Myocyte (in vitro differentiated cells): ENCODE results near the gene SV2B. TPM values are rescaled to one million over a fixed set of nuclear protein-coding genes. Genes with fewer than 3 reads are reported as not detected.
"Not testable (repeated sequence)": the region's sequence is repeated elsewhere in the genome, so short reads cannot be mapped to it uniquely, and the experiment has no call there.

ENCODE experiments used
- DNase-seq: peaks from one replicate; pipeline ENCODE4 v3.0.0-alpha.2; 2012; ENCODE audit warnings: low read depth
- total RNA-seq: library from RNA; depleted of rRNA; stranded (reverse); fragments of >200 nt; gene quantifications from 2 replicates; pipeline ENCODE4 v1.2.3, GENCODE V29; 2014

The SV2B gene
- total RNA-seq, 1 donor from 2014 or later, result not detected

GRCh38 chr15:91304210-91304609 lies 204.2 kb downstream of the SV2B start:
- no peak for DNase-seq

DNA sequence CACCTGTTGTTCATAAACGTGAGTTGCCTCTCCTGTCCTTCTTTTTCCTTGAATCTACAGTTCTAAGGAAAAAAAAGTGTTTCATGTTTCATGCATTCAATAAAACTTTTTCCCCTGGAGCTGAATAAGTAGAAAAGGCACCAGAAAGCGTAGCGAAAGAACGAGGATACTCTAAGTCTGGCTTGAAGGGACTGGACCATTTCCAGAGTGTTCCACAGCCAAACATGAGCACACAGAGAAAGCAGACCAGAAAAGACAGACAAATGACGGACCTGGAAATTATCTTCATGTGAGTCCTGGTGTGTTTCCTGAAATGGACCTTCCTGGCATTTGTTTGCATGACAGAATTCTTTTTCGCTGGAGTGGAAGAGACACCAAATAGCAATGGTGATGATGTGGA lies 204.7 kb downstream of the SV2B start:
- DNase-seq, result no peak

- DNase-seq, result peak; percentile 40
Measured at GRCh38 chr15:91306144-91306543, 206.1 kb downstream of the SV2B start.

DNA sequence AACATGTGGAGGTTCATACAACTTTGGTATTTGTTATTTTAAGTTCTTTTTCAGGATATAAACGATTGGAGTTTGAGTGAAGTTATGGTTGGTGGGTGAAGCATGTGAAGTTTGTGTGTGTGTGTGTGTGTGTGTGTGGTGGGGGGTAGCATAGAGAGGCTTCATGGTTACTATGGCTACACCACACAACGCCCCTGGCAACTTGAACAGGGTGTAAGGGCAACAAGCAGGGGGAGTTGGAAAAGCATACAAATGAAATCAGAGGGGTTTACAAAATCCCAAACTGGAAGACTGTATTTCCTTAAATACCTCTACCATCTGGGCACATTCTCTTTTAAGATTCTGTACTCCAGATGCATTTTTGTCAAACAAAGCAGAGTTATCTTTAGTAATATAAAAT lies 207.5 kb downstream of the SV2B start:
- no peak for DNase-seq

DNA sequence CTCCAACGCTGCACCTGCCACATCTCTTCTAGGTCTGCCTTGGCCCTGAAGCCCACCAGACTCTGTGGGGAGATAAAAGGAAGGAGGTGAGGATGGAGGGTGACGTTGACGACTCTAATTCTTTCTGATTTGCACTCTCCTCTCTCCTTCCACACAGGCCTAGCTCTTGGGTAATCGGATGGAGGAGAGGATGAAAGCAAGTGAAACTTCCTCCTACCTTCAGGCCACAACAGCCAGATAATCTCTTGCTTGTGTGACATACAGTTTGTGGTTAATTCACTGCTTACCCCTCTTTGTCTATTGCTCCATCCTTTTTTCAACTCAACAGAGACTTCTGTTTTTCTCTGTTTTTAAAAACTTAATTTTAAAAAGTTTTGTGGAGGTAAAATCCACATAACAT lies 208.1 kb downstream of the SV2B start:
- DNase-seq, result no peak

DNA sequence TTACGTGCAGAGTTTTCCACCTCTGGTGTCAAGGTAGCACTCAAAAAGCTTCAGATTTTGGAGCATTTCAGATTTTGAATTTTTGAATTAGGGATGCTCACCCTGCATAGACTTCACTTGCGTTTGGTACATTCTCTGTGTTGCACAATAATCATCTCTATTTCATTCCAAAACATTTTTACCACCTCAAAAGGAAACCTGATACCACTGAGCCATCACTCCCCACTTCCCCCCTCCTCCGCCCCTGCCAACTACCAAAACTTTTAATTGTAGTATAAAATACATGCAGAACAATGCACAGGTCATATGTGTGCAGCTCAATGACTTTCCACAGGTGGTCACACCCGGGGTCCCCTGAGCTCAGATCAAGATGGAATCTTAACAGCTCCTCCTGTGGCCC lies 208.8 kb downstream of the SV2B start:
- DNase-seq, result no peak

- DNase-seq, result no peak
Measured at GRCh38 chr15:91311986-91312385, 211.9 kb downstream of the SV2B start.

GRCh38 chr15:91316126-91316525 lies 216.1 kb downstream of the SV2B start:
- DNase-seq, result no peak

- DNase-seq, result no peak
Measured at GRCh38 chr15:91318516-91318915, 218.5 kb downstream of the SV2B start.

DNA sequence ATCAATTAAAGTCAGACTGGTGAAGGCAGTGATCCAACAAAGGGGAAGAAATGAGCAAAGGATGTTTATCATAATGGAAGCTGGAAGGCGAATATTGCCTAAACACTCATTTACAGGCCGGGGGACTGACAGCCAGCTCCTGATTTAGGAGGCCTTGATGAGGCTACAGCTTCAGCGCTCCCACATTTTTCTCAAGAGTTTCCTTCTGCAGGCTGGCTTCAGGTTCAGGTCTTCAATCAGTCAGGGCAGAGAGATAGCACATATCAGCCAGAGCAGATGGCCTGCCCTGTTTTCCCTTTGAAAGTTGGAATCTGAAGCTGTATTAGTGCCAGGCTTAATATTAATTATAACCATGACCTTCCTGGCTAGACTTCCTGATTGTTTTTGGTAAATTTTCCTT lies 218.9 kb downstream of the SV2B start:
- no peak for DNase-seq

DNA sequence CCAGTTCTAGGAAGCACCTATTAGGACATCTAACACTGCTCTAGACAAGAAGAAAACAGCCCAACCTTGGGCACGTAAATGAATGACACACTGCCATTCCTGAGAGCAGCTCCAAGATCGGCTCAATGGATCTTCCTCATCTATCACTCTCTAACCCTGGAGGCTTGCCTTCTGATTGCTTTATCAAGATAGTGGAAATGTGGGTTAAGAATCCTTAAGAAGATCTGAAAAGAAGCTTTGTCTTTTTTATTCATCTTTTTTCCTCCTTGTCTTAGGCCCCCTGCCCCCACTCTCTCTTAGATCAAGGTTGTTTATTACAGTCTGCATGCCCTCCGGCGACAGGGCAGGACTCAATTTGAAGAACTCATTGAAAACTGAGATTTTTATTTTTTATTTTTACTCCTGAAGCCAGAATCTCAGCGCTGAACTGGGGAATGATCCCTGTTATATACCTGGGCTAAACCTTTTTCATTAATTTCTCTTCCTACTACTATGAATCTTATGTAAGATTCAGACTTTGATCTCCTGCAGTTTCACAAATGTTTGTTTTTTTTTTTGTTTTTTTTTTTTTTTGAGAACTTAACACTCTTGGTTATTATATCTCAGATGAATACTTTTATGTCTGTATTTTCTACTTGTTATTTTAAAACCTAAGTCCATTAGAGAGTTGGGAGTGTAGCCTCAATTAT lies 219.5 kb downstream of the SV2B start:
- no peak for DNase-seq

DNA sequence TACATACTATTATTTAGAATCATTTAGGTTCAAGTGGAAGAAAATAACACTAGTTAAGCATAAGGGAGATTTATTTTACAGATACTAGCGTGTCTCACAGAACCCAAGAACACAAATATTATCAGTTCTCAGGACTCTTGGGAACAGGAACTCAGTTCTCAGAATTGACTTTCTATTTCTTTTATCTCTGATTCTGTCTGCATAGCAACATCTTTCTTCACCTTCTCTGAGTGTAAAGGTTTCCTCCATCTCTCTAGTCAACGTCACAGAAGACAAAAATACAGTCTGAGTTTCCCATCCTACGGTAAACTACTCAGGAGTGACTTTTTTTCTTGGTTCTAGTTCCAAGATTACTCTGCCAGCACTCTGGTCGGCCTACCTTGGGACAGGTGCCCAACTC lies 220.0 kb downstream of the SV2B start:
- no peak for DNase-seq

DNA sequence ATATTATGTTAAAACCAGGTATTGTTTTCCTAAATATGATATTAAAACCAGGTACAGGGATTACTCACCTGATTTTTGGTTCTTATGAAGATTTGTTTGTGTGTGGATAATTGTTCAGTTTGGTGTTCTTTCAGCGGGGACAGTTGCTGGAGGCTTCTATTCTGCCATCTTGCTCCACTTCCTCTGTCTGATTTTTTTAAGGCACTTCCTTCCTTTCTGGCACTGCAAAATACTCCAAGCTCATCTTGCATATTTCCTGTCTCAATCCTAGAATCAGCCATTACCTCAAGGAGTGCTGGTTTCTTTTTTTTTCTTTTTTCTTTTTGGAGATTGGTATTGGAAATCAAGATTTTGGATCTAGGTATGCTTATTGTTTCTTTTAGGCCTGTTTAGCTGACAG lies 229.9 kb downstream of the SV2B start:
- no peak for DNase-seq

DNA sequence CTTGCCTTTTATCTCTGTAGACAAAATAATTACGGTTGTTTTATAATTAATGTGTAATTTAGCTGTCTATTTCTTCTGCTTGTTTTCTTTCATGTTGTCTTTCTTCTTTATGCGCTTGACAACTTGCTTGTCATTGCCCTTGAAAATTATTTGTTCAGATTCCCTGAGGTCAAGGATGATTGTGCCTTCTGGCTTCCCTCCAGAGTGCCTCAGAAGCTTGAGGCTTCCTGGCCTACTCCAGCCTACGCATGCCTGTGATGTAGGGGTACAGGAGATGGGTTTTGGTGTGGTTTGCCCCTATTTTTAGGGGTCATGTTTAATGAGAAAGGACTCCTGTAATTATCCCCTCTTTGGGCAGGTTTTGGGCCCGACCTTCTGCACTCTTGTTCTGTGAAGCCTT lies 231.5 kb downstream of the SV2B start:
- DNase-seq, result no peak

DNA sequence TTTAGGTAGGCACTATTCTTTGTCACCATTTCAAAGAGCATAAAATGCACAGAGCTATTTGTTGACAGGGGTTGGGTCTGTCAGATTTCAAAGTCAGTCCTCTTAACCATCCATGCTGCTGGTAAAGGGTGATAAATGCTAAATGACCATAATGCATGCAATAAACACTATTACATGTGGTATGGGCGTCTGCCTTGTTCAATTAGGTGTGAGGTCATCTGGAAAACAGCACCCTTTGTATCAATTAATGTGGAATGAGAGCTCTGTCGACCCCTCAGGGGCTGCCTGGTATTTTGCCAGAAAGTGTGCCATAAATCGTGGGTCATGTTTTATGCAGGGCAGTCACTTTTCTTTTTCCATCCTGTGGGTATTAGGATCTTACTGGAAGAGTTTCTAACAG lies 235.6 kb downstream of the SV2B start:
- DNase-seq, result no peak

GRCh38 chr15:91336687-91337086 lies 236.6 kb downstream of the SV2B start:
- no peak for DNase-seq

- no peak for DNase-seq
Measured at GRCh38 chr15:91338766-91339165, 238.7 kb downstream of the SV2B start.

DNA sequence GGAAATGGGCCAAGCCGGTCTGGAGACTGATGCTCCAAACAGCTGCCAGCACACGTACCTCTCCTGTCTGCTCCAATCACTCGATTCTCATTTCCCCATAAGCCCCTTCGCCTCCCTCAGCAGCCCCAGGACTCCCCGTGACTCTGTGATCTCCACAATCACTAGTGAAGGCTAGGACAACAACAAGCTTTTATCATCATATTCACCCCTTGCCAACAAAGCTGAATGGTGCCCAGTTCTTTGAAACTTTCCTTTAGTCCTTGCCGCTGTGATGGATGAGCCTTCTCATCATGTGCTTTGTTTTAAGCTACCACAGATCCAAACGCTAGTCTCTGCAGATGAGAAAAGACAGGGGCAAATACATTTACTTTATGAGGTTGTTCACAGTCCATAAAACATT lies 242.0 kb downstream of the SV2B start:
- no peak for DNase-seq

GRCh38 chr15:91344912-91345311 lies 244.9 kb downstream of the SV2B start:
- DNase-seq, result not testable (repeated sequence)

DNA sequence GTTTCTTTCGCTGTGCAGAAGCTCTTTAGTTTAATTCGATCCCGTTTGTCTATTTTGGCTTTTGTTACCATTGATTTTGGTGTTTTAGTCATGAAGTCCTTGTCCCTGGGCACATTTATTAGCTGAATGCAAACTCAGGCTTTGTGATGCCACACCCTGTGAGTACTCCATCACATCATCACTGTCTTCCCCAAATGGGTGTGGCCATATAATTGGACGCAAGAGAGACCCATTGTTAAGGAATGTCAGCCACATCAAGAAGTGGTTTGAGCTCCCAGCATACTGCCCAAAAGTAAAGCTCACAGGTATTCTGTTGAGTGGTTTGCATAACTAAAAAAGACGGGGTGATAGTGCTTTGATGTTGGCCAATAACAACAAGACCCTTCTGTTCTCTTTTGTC lies 245.7 kb downstream of the SV2B start:
- DNase-seq, result no peak

- no peak for DNase-seq
Measured at GRCh38 chr15:91346259-91346658, 246.2 kb downstream of the SV2B start.

GRCh38 chr15:91348752-91349500 lies 248.9 kb downstream of the SV2B start:
- DNase-seq, result no peak
